Measurements from ENCODE around the gene PTPN1.
"Not testable (repeated sequence)": the region's sequence is repeated elsewhere in the genome, so short reads cannot be mapped to it uniquely, and the experiment has no call there.

GRCh38 chr20:50620459-50620858 is 110.3 kb downstream of the PTPN1 start:
- TF ChIP-seq CTCF (IDR thresholded peaks at IDR 0.05); REST (IDR thresholded peaks at IDR 0.05; ENCODE audit: low read depth, low read length); RCOR1 (IDR thresholded peaks at IDR 0.05; ENCODE audit: low read length); RXRA (IDR thresholded peaks at IDR 0.05; ENCODE audit: borderline replicate concordance, low read depth); POLR2AphosphoS5 (IDR thresholded peaks at IDR 0.05; ENCODE audit: low read depth, low read length); USF1 (IDR thresholded peaks at IDR 0.05; ENCODE audit: borderline replicate concordance, low read depth); TCF12 (IDR thresholded peaks at IDR 0.05); MXI1 (IDR thresholded peaks at IDR 0.05; ENCODE audit: low read depth, low read length): not testable (repeated sequence)
- TF ChIP-seq, protein P1, sequence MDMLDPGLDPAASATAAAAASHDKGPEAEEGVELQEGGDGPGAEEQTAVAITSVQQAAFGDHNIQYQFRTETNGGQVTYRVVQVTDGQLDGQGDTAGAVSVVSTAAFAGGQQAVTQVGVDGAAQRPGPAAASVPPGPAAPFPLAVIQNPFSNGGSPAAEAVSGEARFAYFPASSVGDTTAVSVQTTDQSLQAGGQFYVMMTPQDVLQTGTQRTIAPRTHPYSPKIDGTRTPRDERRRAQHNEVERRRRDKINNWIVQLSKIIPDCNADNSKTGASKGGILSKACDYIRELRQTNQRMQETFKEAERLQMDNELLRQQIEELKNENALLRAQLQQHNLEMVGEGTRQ (IDR thresholded peaks at IDR 0.05; ENCODE audit: borderline replicate concordance, low read depth, low read length): not testable (repeated sequence)
- TF ChIP-seq, protein P2, sequence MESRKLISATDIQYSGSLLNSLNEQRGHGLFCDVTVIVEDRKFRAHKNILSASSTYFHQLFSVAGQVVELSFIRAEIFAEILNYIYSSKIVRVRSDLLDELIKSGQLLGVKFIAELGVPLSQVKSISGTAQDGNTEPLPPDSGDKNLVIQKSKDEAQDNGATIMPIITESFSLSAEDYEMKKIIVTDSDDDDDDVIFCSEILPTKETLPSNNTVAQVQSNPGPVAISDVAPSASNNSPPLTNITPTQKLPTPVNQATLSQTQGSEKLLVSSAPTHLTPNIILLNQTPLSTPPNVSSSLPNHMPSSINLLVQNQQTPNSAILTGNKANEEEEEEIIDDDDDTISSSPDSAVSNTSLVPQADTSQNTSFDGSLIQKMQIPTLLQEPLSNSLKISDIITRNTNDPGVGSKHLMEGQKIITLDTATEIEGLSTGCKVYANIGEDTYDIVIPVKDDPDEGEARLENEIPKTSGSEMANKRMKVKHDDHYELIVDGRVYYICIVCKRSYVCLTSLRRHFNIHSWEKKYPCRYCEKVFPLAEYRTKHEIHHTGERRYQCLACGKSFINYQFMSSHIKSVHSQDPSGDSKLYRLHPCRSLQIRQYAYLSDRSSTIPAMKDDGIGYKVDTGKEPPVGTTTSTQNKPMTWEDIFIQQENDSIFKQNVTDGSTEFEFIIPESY (IDR thresholded peaks at IDR 0.05; ENCODE audit: borderline replicate concordance, low read depth): not testable (repeated sequence)
